WERI-Rb-1 (cell line): ENCODE data around the gene GGTLC2.

Experiments used
- DNase-seq: peaks from one replicate; pipeline ENCODE4 v3.0.0-alpha.2; 2020
- H3K27ac ChIP-seq: fragments of 250-450 bp; sonication (Bioruptor Pico); 2 replicates; pipeline ENCODE4 v1.5.1; 2020; ENCODE audit warnings: mild to moderate bottlenecking, moderate library complexity
- H3K27me3 ChIP-seq: fragments of 250-450 bp; sonication (Bioruptor Pico); 2 replicates; pipeline ENCODE4 v1.5.1; 2021; ENCODE audit warnings: mild to moderate bottlenecking, low read depth, moderate library complexity; ENCODE audit not compliant: insufficient read depth, severe bottlenecking
- H3K36me3 ChIP-seq: fragments of 250-450 bp; sonication (Bioruptor Pico); 2 replicates; pipeline ENCODE4 v1.5.1; 2020; ENCODE audit warnings: mild to moderate bottlenecking, moderate library complexity
- H3K4me3 ChIP-seq: 2 replicates; pipeline ENCODE4 v1.5.1; 2011; ENCODE audit warnings: low read depth, mild to moderate bottlenecking, control low read depth, low read length
- H3K9me3 ChIP-seq: fragments of 250-450 bp; sonication (Bioruptor Pico); 2 replicates; pipeline ENCODE4 v1.5.1; 2021; ENCODE audit warnings: mild to moderate bottlenecking, moderate library complexity; ENCODE audit not compliant: severe bottlenecking
- TF ChIP-seq, protein P1 (sequence below): IDR thresholded peaks from 2 replicates; pipeline ENCODE4 v1.5.1; 2011; ENCODE audit warnings: low read depth, mild to moderate bottlenecking, control low read depth, inconsistent platforms, low read length

GGTLC2 gene

DNA sequence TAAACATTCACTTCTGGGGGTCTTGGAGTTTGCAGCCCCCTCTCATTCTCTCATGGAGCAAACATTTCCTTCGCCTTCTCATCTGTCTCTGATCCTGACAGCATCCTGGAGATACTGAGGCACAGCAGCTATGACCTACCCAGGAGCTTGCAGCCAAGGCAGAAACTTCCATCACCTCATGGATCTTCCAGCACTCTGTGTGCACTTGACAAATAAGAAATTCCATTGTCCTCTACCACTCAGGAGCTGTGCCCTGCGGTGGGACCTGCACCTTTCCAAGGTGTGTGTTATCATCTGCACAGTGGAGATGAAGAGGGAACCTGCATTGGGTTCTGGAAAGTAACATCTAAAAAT lies 49.1 kb downstream of the GGTLC2 start:
- no peak for DNase-seq
- H3K36me3 ChIP-seq: no peaks in the 10 kb centered on the region
- TF ChIP-seq, protein P1, sequence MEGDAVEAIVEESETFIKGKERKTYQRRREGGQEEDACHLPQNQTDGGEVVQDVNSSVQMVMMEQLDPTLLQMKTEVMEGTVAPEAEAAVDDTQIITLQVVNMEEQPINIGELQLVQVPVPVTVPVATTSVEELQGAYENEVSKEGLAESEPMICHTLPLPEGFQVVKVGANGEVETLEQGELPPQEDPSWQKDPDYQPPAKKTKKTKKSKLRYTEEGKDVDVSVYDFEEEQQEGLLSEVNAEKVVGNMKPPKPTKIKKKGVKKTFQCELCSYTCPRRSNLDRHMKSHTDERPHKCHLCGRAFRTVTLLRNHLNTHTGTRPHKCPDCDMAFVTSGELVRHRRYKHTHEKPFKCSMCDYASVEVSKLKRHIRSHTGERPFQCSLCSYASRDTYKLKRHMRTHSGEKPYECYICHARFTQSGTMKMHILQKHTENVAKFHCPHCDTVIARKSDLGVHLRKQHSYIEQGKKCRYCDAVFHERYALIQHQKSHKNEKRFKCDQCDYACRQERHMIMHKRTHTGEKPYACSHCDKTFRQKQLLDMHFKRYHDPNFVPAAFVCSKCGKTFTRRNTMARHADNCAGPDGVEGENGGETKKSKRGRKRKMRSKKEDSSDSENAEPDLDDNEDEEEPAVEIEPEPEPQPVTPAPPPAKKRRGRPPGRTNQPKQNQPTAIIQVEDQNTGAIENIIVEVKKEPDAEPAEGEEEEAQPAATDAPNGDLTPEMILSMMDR: no peak
- no peak overlapping the region for H3K27ac ChIP-seq
- H3K27me3 ChIP-seq: no peaks in the 10 kb centered on the region
- no peaks in the 10 kb centered on the region for H3K9me3 ChIP-seq
- no peak overlapping the region for H3K4me3 ChIP-seq

DNA sequence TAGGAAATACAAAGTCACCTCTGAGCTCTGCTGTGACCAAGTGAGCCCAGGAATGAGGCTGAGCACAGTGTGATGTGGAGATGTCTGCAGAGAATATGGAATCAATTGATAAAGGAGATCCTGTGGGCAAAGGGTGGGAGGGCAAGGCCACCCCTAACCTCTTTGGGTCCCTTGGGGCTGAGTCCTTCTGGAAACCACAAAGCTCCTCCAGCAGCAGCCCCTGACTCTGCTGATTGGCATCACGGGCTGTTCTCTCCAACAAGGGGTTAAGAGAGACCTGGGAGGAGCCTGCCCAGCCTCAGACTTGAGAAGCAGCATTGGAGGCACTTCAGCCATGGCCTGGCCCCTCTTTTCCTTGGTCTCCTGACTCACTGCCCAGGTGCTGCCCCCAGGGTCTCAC lies 49.7 kb downstream of the GGTLC2 start:
- Histone ChIP-seq H3K27me3 (no peaks in the 10 kb centered on the region), H3K4me3 (no peak overlapping the region)
- no peak for DNase-seq

DNA sequence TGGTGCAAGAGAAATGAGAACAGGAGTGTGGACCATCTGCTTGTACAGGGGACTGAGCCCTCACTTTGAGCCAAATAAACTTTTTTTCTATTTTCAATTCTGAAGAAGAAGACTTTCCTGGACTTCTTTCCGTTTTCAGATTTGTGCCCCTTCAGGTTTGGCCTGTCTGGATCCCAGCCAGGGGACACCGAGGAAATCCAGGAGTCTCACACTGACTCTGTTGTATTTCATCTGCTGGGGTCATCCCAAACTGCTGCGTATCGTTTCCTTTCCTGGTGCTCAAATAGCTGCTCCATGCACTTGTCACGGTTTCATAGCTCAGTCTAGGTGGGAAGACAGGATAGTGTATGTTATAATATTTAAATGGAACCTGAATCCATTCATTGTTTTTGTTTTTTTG lies 51.7 kb downstream of the GGTLC2 start:
- no peak for DNase-seq
- Histone ChIP-seq H3K27ac (no peak overlapping the region), H3K4me3 (no peak overlapping the region), H3K27me3 (no peaks in the 10 kb centered on the region), H3K36me3 (no peaks in the 10 kb centered on the region), H3K9me3 (no peaks in the 10 kb centered on the region)
- TF ChIP-seq, protein P1: no peak

More for the DNA sequence above, 49.7 kb downstream of the GGTLC2 start:
- H3K27ac ChIP-seq: no peak overlapping the region
- H3K36me3 ChIP-seq: no peaks in the 10 kb centered on the region
- TF ChIP-seq, protein P1: no peak
- H3K9me3 ChIP-seq: no peaks in the 10 kb centered on the region
